SK-N-SH (cell line): ENCODE results near the gene LNP1.

Experiments used
- CTCF ChIP-seq: fragments of 200-600 bp; sonication (generic); IDR thresholded peaks from 2 replicates; pipeline ENCODE4 v1.6.1; 2017; ENCODE audit warnings: antibody characterized with exemption, mild to moderate bottlenecking, moderate library complexity
- EP300 ChIP-seq, 2 experiments: IDR thresholded peaks; 2 replicates each; pipeline versions ENCODE4 v1.4.0 to v1.6.1; 2012; ENCODE audit warnings: borderline replicate concordance in 1 of 2, low read depth in 1 of 2, low read length in 1 of 2
- FOXJ3 ChIP-seq: sonication (generic); formaldehyde crosslinking; IDR thresholded peaks from 2 replicates; pipeline ENCODE4 v1.5.1; 2020; ENCODE audit warnings: mild to moderate bottlenecking, missing genetic modification reagents
- FOXM1 ChIP-seq: IDR thresholded peaks from 2 replicates; pipeline ENCODE4 v1.4.0; 2012; ENCODE audit warnings: low read depth, mild to moderate bottlenecking
- MXI1 ChIP-seq: IDR thresholded peaks from 2 replicates; pipeline ENCODE4 v1.6.1; 2012; ENCODE audit warnings: mild to moderate bottlenecking, low read depth, low read length, improper control_type of control experiment
- NRF1 ChIP-seq: IDR thresholded peaks from 2 replicates; pipeline ENCODE4 v1.6.1; 2012; ENCODE audit warnings: low read depth, mild to moderate bottlenecking, low read length
- PBX3 ChIP-seq: IDR thresholded peaks from 2 replicates; pipeline ENCODE4; 2012
- RAD21 ChIP-seq: IDR thresholded peaks from 2 replicates; pipeline ENCODE4 v1.6.1; 2012; ENCODE audit warnings: mild to moderate bottlenecking, low read length
- REST ChIP-seq: IDR thresholded peaks from 2 replicates; pipeline ENCODE4 v1.6.1; 2012; ENCODE audit warnings: mild to moderate bottlenecking, low read depth, low read length, moderate library complexity
- RFX5 ChIP-seq: IDR thresholded peaks from 2 replicates; pipeline ENCODE4 v1.6.1; 2012; ENCODE audit warnings: mild to moderate bottlenecking, improper control_type of control experiment, low read length
- SMC3 ChIP-seq: IDR thresholded peaks from 2 replicates; pipeline ENCODE4 v1.6.1; 2012; ENCODE audit warnings: low read depth, low read length, improper control_type of control experiment
- TAF1 ChIP-seq: IDR thresholded peaks from 2 replicates; pipeline ENCODE4 v1.6.1; 2012; ENCODE audit warnings: low read depth, mild to moderate bottlenecking, low read length, moderate library complexity, borderline replicate concordance
- TCF12 ChIP-seq: IDR thresholded peaks from 2 replicates; pipeline ENCODE4 v1.4.0; 2012
- USF2 ChIP-seq: fragments of 150-350 bp; IDR thresholded peaks from 2 replicates; pipeline ENCODE4 v1.6.1; 2017; ENCODE audit warnings: antibody characterized with exemption, low read length, low read depth, borderline replicate concordance

GRCh38 chr3:100440895-100441294 lies 39.6 kb downstream of the LNP1 start:
- no peak for TF ChIP-seq PBX3
- TF ChIP-seq CTCF = no peak
- TF ChIP-seq FOXJ3 (CRISPR knock-in tag) = no peak
- TF ChIP-seq RAD21 = no peak
- TF ChIP-seq TAF1 = no peak
- TF ChIP-seq MXI1 = no peak
- TF ChIP-seq REST = no peak
- no peak for TF ChIP-seq NRF1
- no peak for TF ChIP-seq TCF12
- TF ChIP-seq RFX5 = no peak
- TF ChIP-seq FOXM1 = no peak
- no peak for TF ChIP-seq USF2
- no peak for TF ChIP-seq SMC3
- TF ChIP-seq EP300 (IDR thresholded peaks at IDR 0.05; ENCODE audit: borderline replicate concordance in 1 of 2, low read depth in 1 of 2, low read length in 1 of 2) = no peak
